H9 (cell line): ENCODE results near the gene HILPDA. TPM values are rescaled to one million over a fixed set of nuclear protein-coding genes. Genes with fewer than 3 reads are reported as not detected.
A peak's percentile ranks its signal among the peaks of the same experiment; 100 is the strongest.

Experiments used
- DNase-seq: peaks from one replicate; pipeline ENCODE4 v3.0.0-alpha.2; 2017
- H2AFZ ChIP-seq: one replicate; pipeline ENCODE4 v1.6.1; 2013; ENCODE audit warnings: mild to moderate bottlenecking, low read length, control low read depth, moderate library complexity
- H2AK5ac ChIP-seq: 2 replicates; pipeline ENCODE4 v1.6.1; 2013; ENCODE audit warnings: low read length, control low read depth, mixed read lengths; ENCODE audit not compliant: insufficient read length
- H2BK120ac ChIP-seq: one replicate; pipeline ENCODE4 v1.6.1; 2013; ENCODE audit warnings: low read depth, mild to moderate bottlenecking, low read length, control low read depth, inconsistent platforms; ENCODE audit not compliant: poor library complexity, severe bottlenecking
- H2BK12ac ChIP-seq: 2 replicates; pipeline ENCODE4 v1.6.1; 2013; ENCODE audit warnings: low read length, control low read depth, mixed read lengths, low read depth; ENCODE audit not compliant: insufficient read length
- H2BK15ac ChIP-seq: 2 replicates; pipeline ENCODE4 v1.6.1; 2013; ENCODE audit warnings: low read depth, low read length, control low read depth
- H2BK20ac ChIP-seq: one replicate; pipeline ENCODE4 v1.6.1; 2013; ENCODE audit warnings: low read depth, mild to moderate bottlenecking, low read length, control low read depth, inconsistent platforms; ENCODE audit not compliant: poor library complexity, severe bottlenecking
- H2BK5ac ChIP-seq: 2 replicates; pipeline ENCODE4 v1.6.1; 2013; ENCODE audit warnings: low read length, control low read depth, mixed read lengths; ENCODE audit not compliant: insufficient read length
- H3K14ac ChIP-seq: 2 replicates; pipeline ENCODE4 v1.6.1; 2013; ENCODE audit warnings: low read length, control low read depth; ENCODE audit not compliant: insufficient read depth
- H3K18ac ChIP-seq: 2 replicates; pipeline ENCODE4 v1.6.1; 2013; ENCODE audit warnings: low read depth, mild to moderate bottlenecking, mixed read lengths, low read length, control low read depth; ENCODE audit not compliant: insufficient read length
- H3K23ac ChIP-seq: 2 replicates; pipeline ENCODE4 v1.6.1; 2013; ENCODE audit warnings: low read length, control low read depth, mixed read lengths, low read depth; ENCODE audit not compliant: insufficient read length
- H3K23me2 ChIP-seq: 2 replicates; pipeline ENCODE4 v1.6.1; 2013; ENCODE audit warnings: low read depth, mild to moderate bottlenecking, mixed read lengths, low read length, control low read depth; ENCODE audit not compliant: insufficient read length, poor library complexity, severe bottlenecking
- H3K27ac ChIP-seq: 2 replicates; pipeline ENCODE4 v1.5.1; 2013; ENCODE audit warnings: low read length, control low read depth, mixed read lengths, low read depth; ENCODE audit not compliant: insufficient read length
- H3K27me3 ChIP-seq: 2 replicates; pipeline ENCODE4 v1.6.1; 2013; ENCODE audit warnings: low read length, control low read depth, inconsistent platforms; ENCODE audit not compliant: insufficient read depth
- H3K4ac ChIP-seq: 2 replicates; pipeline ENCODE4 v1.6.1; 2013; ENCODE audit warnings: low read depth, mild to moderate bottlenecking, control low read depth, inconsistent platforms, low read length, moderate library complexity
- H3K4me1 ChIP-seq: 2 replicates; pipeline ENCODE4 v1.6.1; 2013; ENCODE audit warnings: low read length, control low read depth, inconsistent platforms; ENCODE audit not compliant: insufficient read depth
- H3K4me2 ChIP-seq: 2 replicates; pipeline ENCODE4 v1.6.1; 2013; ENCODE audit warnings: low read length, control low read depth, mixed read lengths; ENCODE audit not compliant: insufficient read length, insufficient read depth
- H3K56ac ChIP-seq: 2 replicates; pipeline ENCODE4 v1.6.1; 2013; ENCODE audit warnings: low read depth, mild to moderate bottlenecking, mixed read lengths, low read length, control low read depth; ENCODE audit not compliant: insufficient read length
- H3K79me1 ChIP-seq: 2 replicates; pipeline ENCODE4 v1.6.1; 2013; ENCODE audit warnings: low read depth, mild to moderate bottlenecking, moderate library complexity, low read length, control low read depth, inconsistent platforms; ENCODE audit not compliant: insufficient read depth, poor library complexity, severe bottlenecking
- H3K79me2 ChIP-seq: 2 replicates; pipeline ENCODE4 v1.6.1; 2013; ENCODE audit warnings: low read length, control low read depth, inconsistent platforms; ENCODE audit not compliant: insufficient read depth
- H3K9ac ChIP-seq: 2 replicates; pipeline ENCODE4 v1.6.1; 2013; ENCODE audit warnings: low read length, control low read depth, mixed read lengths; ENCODE audit not compliant: insufficient read length; ENCODE audit errors: extremely low read depth
- H3K9me3 ChIP-seq: one replicate; pipeline ENCODE4 v1.6.1; 2013; ENCODE audit warnings: low read depth, low read length, inconsistent platforms; ENCODE audit not compliant: control insufficient read depth
- H3T11ph ChIP-seq: one replicate; pipeline ENCODE4 v1.6.1; 2013; ENCODE audit warnings: mild to moderate bottlenecking, low read length, control low read depth, inconsistent platforms
- H4K20me1 ChIP-seq: one replicate; pipeline ENCODE4 v1.6.1; 2013; ENCODE audit not compliant: control insufficient read depth, insufficient read length, insufficient read depth
- H4K5ac ChIP-seq: 2 replicates; pipeline ENCODE4 v1.6.1; 2013; ENCODE audit warnings: low read depth, mild to moderate bottlenecking, mixed read lengths, low read length, control low read depth; ENCODE audit not compliant: insufficient read length
- H4K8ac ChIP-seq: replicated peaks from 2 replicates; pipeline ENCODE4 v1.6.1; 2013; ENCODE audit warnings: low read length, control low read depth, mixed read lengths, low read depth; ENCODE audit not compliant: insufficient read length
- H4K91ac ChIP-seq: 2 replicates; pipeline ENCODE4 v1.6.1; 2013; ENCODE audit warnings: low read depth, mild to moderate bottlenecking, moderate library complexity, mixed read lengths, low read length, control low read depth; ENCODE audit not compliant: insufficient read length
- H3K27ac Mint-ChIP-seq, 3 experiments: 2 replicates in 2 of 3; 3 replicates in 1 of 3; pipeline ENCODE4 v1.8.0; 2020 to 2021; ENCODE audit warnings: mixed read lengths in 3 of 3, mild to moderate bottlenecking in 1 of 3, moderate library complexity in 1 of 3
- H3K27me3 Mint-ChIP-seq: 2 replicates; pipeline ENCODE4 v1.8.0; 2021; ENCODE audit warnings: low read depth, mild to moderate bottlenecking, moderate library complexity, mixed read lengths
- H3K36me3 Mint-ChIP-seq, 3 experiments: 2 replicates in 2 of 3; 3 replicates in 1 of 3; pipeline ENCODE4 v1.8.0; 2020 to 2021; ENCODE audit warnings: low read depth in 3 of 3, mixed read lengths in 3 of 3; ENCODE audit not compliant: insufficient read depth in 1 of 3
- H3K4me1 Mint-ChIP-seq, 2 experiments: 2 replicates each; pipeline ENCODE4 v1.8.0; 2020; ENCODE audit warnings: mixed read lengths in 2 of 2
- H3K4me3 Mint-ChIP-seq, 2 experiments: 2 replicates in 1 of 2; 3 replicates in 1 of 2; pipeline ENCODE4 v1.8.0; 2020 to 2021; ENCODE audit warnings: mild to moderate bottlenecking in 2 of 2, mixed read lengths in 2 of 2, moderate library complexity in 1 of 2
- H3K9me3 Mint-ChIP-seq, 2 experiments: 2 replicates in 1 of 2; 3 replicates in 1 of 2; pipeline ENCODE4 v1.8.0; 2020; ENCODE audit warnings: mild to moderate bottlenecking in 2 of 2, mixed read lengths in 2 of 2, moderate library complexity in 1 of 2
- WGBS: extraction: QIAGEN DNeasy Blood & Tissue Kit; methylation state at CpG from one replicate; pipeline ENCODE4 v1.1.7; 2013; ENCODE audit warnings: missing lambda C conversion rate, low lambda C conversion rate, mixed read lengths; ENCODE audit not compliant: insufficient read length; ENCODE audit errors: extremely low coverage; 5-methylcytosine and 5-hydroxymethylcytosine counted together
- total RNA-seq: library from RNA; stranded (reverse); gene quantifications from 2 replicates; pipeline ENCODE4 v1.2.1, GENCODE V29; 2021
- TF ChIP-seq, protein P1 (sequence below): fragments of 200-600 bp; sonication (generic); conservative IDR thresholded peaks from 3 replicates; pipeline ENCODE4 v1.8.0; 2021; ENCODE audit warnings: antibody characterized with exemption, mild to moderate bottlenecking

Gene HILPDA
- total RNA-seq, 1 experiment from 2014 or later, result 23.3 TPM

DNA sequence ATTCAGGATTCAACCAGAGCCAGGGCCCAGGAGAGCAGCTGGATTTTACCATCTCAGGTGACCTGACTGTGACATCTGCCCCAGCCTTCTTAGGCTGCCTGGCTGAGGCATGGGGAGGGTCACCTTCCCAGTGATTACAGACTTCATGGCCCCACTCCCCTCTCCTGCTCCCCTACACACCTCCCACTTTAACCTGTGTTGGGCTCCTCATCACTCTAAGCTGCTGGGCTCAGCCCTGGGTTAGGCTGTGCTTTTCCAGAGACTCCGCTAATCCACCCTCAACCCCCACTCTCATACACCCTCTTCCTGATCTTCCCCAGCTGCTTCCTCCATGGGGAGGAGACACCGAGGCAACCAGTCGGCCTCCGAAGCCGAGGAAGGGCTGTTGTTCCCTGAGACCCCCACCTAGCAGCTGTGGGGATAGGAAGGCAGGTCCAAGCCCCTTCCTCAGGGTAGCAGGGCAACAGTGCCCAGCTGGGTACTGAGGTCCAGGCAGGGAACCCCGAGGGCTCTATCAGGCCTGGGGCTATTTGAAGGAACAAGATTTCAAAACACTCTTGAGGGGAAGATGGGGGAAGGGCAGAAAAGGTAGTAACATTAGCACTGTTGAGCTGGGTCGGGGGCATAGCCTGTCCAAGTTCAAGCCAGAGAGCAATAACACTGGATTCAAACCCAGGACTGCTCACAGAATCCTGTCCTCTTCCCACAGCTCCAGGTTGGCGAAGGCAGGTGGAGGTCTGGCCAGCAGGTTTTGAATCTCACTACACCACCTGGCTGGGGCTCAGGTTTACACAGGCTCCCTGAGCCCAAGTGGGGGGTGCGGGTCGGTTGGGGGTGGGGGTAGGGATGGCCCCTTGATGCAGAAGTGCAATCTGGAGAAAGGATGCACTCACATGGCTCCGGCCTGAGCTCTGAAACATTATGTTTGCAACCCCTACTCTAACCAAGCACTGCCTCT, 47.6 kb upstream of the HILPDA start:
- Mint-ChIP-seq H3K36me3 (peaks cover 0 to 2% (median 0%) of the 10 kb centered on the region in 3 experiments; a peak in 1 of 7 replicates), H3K4me1 (peaks cover 37 to 40% of the 10 kb centered on the region in 2 experiments), H3K9me3 (no peaks in the 10 kb centered on the region; a peak in 2 of 5 replicates), H3K27ac (no peak overlapping the region), H3K27me3 (peaks cover 82% of the 10 kb centered on the region), H3K4me3 (peak overlapping the region in 1 of 2 experiments; percentile 88; a peak in 2 of 5 replicates)
- TF ChIP-seq, protein P1, sequence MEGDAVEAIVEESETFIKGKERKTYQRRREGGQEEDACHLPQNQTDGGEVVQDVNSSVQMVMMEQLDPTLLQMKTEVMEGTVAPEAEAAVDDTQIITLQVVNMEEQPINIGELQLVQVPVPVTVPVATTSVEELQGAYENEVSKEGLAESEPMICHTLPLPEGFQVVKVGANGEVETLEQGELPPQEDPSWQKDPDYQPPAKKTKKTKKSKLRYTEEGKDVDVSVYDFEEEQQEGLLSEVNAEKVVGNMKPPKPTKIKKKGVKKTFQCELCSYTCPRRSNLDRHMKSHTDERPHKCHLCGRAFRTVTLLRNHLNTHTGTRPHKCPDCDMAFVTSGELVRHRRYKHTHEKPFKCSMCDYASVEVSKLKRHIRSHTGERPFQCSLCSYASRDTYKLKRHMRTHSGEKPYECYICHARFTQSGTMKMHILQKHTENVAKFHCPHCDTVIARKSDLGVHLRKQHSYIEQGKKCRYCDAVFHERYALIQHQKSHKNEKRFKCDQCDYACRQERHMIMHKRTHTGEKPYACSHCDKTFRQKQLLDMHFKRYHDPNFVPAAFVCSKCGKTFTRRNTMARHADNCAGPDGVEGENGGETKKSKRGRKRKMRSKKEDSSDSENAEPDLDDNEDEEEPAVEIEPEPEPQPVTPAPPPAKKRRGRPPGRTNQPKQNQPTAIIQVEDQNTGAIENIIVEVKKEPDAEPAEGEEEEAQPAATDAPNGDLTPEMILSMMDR, result no peak
- Histone ChIP-seq H3K79me1 (no peaks in the 10 kb centered on the region), H3K27me3 (peaks cover 29% of the 10 kb centered on the region), H3K27ac (no peak overlapping the region), H3K14ac (no peak overlapping the region; the same call in 1 of the 2 replicates), H3K4me2 (no peak overlapping the region), H2BK5ac (no peak overlapping the region), H3K18ac (no peak overlapping the region), H4K91ac (no peak overlapping the region), H4K8ac (no peak overlapping the region), H3K9me3 (no peaks in the 10 kb centered on the region), H3T11ph (no peak overlapping the region), H3K79me2 (no peaks in the 10 kb centered on the region), H3K23me2 (peaks cover 19% of the 10 kb centered on the region), H3K56ac (no peak overlapping the region), H3K9ac (no peak overlapping the region), H2BK20ac (no peak overlapping the region), H2BK120ac (no peak overlapping the region), H4K5ac (no peak overlapping the region), H2AK5ac (no peak overlapping the region), H3K4me1 (peaks cover 4% of the 10 kb centered on the region; the same call in 1 of the 2 replicates), H3K23ac (no peak overlapping the region), H3K4ac (no peak overlapping the region), H2BK15ac (no peak overlapping the region), H2BK12ac (no peak overlapping the region), H4K20me1 (peaks cover 4% of the 10 kb centered on the region), H2AFZ (no peak overlapping the region)
- DNase-seq, result no peak
- no CpG with 5 or more reads among the region's 11 CpGs for WGBS
